ENCODE data around the gene LRRC38.

The LRRC38 gene

DNA sequence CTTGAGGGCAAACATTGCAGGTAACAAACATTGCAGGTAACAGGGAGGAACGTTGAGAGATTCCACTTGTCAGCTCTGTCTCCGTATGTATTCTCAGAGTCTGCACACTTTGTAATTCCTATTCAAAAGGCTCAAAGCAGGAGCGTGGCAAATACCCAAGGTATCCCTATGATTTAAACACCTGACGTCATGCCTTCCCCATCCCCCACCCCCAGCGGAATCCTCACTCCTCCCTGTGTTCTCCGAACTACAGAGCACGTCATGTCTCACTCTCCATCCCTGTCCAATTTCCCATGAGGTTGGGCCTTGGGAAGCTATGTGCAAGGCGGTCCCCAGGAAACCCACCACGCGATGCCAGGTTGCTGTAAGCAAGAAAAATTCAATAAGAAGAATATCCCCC lies 2.8 kb upstream of the LRRC38 start:
- no peak for DNase-seq

DNA sequence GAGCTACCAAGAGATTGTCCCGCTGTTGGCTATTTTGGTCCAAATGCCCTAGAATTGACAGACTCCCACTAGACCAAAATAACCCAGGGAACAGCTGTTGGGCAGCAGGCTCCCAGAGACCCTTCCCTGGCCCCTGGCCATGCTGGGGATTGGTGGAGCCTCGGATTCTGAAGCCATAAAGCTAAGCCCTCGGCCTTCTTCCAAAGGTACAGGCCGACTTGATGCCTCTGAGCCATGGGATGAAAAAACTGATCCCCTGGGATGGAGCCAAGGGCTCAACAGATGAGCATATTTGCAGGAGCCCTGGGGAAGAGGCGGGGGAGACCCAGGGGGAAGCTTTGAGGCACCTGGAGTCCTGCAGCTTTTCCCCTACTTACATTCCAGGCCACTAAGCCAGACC lies 1.0 kb upstream of the LRRC38 start:
- no peak for DNase-seq

DNA sequence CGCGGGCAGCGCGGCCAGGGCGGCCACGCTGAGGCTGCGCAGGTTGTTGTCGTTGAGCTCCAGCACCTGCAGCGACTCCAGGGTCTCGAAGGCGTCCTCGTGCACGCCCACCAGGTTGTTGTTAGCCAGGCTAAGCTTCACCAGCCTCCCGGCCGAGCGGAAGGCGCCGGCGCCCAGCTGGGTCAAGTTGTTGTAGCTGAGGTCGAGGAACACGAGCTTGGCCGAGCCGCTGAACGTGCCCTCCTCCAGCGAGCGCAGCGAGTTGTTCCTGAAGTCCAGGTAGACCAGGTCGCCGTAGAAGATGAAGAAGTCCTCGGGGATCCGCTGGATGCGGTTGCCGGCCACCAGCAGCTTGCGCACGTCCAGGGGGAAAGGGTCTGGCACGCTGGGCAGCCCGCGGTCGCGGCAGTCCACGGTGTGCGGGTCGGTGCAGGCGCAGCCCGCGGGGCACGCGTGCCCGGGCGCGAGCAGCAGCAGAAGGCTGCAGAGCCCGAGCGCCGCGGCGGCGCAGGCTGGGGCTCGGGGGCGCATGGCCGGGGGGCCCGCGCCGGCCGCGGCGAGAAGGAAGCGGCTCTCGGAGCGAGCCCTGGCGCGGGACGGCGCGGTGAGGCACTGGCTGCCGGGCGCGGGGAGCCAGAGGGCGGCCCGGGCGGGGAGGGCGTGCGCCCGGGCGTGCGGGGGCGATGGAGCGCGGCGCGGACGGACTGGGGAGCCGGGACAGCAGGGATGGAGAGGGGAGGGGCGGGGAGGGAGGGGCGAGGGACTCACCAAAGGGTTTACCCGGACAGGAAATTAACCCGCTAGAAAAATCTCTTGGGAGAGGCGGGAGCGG lies 524 bp downstream of the LRRC38 start:
- no peak for DNase-seq

DNA sequence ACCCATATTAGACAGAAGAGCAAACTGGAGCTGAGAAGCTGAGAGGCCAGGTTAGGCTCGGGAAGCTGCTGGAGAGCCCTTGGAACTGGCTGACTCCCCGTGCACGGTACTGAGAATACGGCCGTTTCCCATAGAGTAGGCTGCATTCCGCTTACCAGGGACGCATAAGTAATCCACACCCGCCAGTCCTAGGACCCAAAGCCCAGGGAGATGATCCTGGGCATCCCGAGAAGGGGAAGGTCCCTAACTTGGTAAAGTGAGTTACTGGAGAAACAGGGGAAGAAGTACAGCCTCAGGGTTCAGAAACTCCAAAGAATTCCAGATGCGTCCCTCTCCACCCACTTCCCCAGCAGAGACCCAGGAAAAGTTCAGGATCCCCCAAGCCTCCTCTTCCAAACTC lies 1.3 kb downstream of the LRRC38 start:
- no peak for DNase-seq

DNA sequence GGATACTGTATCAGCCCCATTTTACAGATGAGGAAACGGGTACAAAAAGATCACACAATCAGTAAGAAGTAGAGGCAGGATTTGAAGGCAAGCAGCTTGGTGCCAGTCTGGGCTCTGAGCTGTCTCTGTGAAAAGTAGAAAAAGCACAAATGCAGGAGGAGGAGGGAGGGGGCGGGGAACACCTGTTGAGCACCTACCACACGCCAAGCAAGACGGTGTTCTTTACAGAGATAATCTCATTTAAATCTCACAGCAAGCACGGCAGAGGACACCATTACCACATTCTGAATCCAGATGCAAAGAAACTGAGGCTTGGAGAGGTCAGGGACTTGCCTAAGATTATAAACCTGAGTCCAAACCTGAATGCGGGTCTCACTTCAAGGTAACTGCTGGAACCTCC lies 3.3 kb downstream of the LRRC38 start:
- no peak for DNase-seq

DNA sequence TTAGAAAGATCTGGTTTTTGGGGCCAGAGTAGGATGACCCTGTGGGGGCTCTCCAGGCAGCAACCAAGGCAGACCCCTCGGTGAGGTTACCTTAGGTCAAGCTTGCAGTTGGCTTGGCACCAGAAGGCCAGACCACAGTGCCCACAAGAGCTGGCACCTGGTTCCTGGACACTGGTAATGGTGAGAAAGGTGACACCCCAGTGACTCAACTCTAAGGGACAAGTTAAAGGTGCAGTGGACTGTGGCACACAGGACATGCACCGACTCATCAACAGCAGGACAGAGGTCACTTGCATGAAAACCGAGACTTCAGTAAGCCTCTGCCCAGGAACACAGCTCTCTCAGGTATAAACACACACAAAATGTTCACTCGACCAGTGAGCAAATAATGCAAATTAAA lies 6.7 kb downstream of the LRRC38 start:
- DNase-seq = no peak

DNA sequence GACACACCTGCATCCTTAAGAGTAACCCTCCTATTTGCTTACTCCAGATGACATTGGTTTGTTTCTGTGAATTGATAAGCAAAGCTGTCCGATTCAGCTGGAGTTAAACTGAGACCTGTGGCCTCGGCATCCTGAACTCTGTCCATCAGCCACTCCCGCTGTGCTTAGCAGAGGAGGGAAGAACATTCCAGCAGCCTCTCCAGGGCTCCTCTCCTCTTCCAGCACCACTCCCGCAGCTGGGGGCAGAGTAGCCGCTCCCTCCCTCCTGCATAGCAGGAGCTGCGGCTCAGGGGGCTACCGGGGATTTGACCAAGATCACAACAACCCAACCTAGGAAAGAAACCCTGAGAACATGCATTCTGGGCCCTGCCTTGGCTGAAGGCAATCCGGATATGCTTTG lies 8.8 kb downstream of the LRRC38 start:
- DNase-seq = no peak

DNA sequence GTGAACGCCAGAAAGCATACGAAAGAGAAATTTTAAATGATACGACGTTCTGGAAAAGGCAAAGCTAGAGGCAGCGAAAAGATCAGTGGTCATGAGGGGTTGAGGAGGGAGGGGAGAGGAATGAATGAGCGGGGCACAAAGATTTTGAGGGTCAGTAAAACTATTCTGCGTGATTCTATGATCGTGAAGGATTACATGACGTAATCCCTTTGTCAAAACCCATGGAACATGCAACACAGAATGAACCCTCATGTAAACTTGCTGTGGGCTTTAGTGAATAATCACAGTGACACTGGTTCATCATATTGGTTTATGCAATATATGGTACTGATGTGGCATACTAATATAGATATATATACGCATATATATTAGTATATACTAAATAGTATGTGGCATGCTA lies 13.0 kb downstream of the LRRC38 start:
- no peak for DNase-seq

DNA sequence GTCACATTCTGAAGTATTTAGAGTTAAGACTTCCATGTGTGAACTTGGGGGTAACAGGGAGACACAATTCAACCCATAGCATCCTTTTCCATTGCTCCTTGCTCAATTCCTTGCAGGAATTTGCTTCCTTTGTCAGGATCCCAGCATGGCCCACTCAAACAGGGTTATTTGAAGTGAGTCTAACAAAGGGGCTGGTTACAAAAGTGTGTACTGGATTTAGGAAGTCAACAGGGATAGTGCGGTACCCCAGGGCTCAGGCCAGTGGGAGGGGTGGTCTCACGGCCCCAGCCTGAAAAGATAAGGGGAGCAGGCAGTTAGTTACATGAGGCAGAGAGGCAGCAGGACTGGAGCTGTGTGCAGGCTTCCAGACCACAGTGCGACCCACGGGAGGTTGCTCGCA lies 14.4 kb downstream of the LRRC38 start:
- no peak for DNase-seq

DNA sequence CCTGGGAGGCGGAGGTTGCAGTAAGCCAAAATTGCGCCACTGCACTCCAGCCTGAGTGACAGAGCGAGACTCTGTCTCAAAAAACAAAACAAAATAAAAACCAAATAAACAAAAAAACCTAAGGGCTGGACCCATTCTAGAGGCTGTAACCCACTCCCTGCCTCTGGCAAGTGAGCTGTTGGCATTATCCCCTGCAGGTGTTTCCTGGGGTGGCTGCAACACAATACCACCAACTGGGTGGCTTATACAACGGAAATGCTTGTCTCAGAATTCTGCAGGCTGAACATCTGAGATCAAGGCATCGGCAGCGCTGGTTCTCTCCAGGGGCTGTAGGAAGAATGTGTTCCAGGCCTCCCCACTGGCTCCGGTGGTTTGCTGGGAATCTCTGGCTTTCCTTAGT lies 15.2 kb downstream of the LRRC38 start:
- DNase-seq = no peak

DNA sequence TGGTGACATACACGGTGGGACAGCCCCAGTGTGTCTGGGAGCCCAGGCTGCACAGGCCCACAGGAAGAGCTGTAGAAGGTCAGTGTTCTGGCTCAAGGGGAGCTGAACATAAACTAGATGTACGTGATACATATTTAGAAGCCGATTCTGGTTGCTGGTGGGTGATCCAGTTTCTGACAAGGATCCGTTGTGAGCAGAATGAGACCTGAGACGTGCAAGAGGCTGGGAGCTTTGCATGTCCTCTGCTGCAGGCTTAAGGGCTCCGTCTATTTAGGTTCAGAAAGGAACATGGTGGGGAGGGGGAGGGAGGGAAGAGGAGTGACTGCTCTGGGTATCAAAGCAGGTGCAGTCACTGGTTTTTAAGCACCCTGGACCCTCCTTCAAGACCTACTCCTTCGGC lies 18.6 kb downstream of the LRRC38 start:
- DNase-seq = no peak

DNA sequence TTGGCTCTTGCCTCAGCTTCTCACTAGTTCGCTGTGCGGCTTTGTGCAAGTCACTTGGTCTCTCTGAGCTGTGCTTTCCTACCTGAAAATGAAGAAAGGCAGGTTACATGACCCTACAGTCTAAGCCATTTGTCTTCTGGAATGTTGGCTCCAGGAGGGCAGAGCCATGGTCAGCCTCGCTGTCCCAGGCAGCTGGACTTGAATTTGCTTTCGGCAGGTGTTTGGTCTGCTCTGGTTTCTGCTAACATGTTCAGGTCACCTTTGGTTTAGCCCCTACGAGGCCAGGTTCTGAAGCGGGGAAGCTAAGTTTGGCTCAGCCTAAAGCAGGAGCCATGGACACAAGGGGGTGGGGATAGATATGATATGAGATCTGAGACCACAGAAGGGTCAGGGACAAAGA lies 19.1 kb downstream of the LRRC38 start:
- no peak for DNase-seq

DNA sequence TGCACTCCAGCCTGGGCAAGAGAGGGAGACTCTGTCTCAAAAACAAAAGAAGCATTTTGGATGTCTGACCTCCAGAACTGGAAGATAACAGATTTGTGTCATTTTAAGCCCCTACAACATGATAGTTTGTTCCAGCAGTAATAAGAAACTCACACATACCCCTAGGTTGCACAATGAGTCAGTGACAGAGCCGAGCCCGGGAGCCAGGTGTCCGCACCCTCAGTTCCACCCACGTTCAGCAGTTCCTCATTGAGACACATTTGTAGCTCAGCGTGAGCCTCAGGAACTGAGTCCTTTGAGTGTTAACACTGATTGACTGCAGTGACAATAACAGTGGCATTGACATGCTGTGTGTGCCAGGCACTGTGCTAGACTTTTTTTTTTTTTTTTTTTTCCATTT lies 19.8 kb downstream of the LRRC38 start:
- no peak for DNase-seq

DNA sequence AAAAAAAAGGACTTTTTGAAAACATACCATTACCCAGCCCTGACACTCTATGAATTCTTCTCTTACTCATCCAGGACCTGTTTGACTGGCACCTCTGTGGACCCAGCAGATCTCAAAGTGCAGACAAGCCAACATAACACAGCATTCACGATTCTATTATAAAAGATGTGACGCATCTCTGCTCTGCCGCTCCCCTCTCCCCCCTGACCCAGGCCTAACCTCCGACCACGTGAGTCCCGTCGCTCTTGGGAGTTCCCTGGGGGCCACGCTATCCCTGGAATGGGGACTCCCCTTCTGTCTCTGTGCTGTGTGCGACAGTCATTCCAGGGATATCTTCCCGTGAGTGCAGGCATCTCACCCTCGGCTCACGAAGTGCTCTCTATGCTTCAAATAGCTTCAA lies 21.1 kb downstream of the LRRC38 start:
- no peak for DNase-seq

DNA sequence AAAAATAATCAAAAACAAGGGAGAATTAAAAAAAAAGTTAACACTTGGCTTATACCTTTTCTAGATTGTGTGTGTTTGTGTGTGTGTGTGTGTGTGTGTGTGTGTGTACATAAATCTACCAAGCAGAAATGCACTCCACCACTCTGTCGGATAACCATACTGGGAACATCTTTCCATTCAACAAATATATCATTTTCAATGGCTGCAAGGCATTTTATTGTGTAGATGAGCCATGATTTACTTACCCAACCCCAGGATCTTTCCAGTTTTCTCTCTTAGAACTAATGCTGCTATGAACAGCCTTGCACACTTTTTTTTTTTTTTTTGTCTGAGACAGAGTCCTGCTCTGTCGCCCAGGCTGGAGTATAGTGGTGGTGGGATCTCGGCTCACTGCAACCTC lies 25.8 kb downstream of the LRRC38 start:
- no peak for DNase-seq

DNA sequence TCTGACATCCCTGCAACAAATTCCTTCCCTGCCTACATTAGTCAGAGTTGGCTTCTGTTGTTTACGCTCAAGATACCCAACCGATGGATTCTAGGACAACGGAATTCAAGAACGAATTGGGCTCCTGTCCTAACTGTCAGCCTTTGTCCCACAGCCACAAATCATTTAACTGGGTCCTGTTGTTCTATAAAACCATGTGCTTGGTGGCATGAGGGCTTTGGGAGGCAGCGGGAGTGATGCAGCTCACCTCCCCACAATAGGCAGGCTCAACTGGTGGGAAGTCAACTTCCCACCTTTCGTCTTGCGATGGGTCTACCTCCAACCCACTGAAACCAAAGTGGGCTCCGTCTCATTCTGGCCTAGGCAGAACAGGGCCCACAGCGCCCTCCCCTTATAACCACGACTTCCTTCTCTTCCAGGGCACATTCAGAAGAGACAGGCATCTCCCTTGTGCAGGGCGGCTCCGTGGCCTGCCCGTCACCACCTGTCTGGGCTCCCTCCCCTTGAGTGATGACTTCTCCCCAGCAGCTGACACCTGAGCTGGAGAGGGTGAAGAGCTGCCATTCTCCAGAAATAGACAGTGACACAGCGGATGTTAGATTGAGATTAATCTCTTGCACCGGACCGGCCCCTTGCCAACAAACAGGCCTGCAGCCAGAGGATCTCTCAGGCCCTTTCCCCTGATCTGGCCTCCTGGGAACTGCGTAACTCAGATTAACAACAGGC lies 26.5 kb downstream of the LRRC38 start:
- DNase-seq = no peak

DNA sequence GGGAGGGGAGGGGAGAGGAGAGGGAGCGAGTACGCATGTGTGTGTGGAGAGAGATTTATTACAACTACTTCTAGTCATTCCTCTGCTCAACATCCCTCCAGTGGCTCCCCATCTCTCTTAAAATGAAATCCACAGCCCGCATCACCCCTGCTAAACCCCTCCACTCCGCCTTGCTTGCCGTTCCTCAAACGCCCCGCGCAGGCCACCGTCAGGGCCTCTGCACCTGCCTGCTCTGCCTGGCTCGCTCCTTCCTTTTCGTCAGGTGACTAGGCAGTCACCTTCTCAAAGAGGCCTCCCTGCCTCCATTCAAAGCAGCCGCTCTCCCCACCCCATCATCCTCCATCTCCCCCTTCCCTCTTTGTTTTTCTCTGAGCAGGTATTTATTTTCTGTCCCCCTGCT lies 29.9 kb downstream of the LRRC38 start:
- no peak for DNase-seq

DNA sequence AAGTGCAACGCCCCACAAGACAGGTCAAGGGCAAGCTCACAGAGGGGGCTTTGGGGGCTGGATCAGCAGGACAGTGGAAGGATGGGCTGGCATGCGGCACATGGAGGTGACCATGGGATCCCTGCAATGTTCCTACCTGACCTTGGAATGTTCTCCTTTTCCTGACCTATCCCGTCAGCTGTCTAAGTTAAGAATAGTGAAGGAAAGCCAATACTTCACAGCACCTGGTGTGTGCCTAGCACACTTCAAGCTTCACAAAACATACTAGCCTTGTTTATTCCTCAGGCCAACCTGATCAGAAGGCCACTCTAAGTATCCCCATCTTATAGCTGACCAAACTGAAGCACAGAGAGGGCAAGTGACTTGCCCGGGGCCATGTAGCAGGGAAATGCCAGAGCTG lies 31.2 kb downstream of the LRRC38 start:
- DNase-seq = no peak

DNA sequence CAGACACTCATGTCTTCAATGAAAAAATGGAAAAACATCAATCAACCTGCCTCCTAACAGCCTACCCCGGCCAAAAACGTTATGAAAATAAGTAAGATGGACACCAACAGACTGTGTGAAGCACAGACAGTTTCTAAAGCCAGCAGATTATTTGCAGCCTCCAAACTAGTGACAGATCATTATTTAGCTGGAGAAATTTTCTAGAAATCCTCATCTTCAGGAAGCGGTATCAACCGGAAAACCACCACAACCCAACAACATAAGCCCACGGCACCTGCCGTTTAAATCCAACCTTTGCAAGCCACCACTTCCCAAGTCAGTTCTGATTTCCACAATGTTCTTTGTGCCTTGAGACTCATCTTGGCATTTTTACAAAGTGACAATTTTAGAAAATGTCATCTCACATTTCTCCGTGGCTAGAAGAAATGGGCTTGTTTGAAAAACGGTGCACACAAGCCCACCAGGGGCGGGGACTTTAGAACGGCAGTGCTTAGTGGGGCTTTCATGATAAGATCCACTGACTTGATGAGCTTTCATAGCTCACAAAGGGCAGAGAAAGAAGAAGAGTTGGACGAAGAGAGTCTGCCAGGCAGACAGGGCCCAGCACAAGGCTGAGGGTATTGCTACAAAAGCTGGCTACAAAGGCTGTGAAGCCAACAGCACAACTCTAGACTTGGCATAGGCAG lies 34.5 kb downstream of the LRRC38 start:
- DNase-seq = no peak

DNA sequence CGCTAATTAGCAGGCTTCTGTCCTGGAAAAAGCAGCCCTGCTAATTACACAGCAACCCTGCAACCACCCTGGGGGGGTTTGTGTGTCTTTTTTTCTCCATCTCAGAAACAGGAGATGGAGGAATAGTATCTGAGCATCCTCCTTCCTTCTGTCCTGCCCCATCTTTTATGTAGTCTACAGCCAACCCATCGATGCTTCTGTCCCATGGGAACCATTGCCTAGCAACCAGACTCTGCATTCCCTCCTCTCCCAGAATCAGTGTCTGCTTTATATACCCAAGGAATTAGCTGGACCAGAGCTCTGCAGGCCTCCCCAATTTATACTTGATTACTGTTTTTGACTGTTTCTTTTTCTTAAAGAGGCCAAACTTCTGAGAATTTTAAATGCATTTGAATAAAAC lies 35.1 kb downstream of the LRRC38 start:
- DNase-seq = no peak

DNA sequence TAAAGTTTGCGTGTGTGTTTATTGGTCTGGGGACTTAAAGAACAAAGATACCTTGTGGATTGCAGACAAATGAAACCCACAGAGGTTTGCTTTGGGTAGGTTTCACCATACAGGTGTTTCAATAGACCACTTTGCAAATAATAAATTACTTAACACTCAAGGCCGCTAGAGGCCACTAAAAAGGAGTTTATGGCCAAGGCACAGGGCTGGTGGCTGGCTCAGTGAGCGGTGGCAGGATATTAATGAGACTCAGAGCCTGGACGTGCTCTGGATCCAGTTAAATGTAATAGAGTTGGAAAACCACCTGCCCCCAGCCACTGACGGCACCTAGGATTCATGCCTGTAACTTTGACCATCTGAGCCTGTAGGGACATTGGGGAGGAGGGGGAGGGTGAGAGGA lies 44.5 kb downstream of the LRRC38 start:
- DNase-seq = no peak

DNA sequence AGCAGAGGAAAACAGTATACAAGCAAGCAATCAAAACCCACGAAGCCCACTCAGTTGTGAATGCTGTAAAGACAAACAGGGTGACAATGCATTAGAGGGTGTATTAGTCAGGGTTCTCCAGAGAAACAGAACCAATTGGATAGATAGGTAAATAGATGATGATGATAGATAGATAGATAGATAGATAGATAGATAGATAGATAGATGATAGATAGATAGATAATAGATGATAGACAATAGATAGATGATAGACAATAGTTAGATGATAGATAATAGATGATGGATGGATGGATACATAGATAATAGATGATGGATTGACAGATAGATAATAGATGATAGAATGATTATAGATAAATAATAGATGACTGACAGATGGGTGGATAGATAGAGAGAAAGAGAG lies 48.3 kb downstream of the LRRC38 start:
- DNase-seq = no peak

DNA sequence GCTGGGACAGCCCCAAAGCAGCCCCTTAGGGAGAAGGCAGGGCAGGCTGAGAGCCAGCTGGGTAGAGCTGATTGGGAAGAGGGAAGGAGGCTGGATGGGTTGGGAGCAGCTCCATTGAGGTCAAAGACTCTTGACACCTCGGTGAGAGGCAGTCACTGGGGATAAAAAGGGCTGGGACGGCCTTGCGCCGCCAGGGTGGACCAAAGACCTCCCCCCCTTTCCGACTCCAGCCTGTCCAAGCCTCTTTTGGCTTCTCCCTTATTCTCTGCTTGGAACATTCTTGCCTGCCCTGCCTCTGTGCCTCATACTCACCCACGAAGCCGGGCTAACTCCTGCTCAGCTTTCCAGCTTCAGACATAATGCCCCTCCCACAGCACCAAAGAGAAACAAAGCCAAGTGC lies 51.1 kb downstream of the LRRC38 start:
- no peak for DNase-seq

DNA sequence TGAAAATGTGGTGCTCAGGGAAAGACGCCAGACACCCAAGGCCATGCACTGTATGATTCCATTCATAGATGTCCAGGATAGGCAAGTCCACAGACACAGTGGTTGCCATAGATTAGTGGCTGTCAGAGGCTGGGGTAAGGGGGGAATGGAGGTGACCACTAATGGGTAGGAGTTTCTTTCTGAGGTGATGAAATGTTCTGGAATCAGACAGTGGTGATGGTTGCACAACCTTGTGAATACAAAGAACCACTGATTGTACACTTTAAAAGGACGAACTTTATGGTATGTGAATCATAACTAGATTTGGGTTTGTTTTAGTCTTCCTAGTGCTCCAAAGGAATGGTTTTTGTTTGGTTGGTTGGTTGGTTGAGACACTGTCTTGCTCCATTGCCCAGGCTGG lies 51.8 kb downstream of the LRRC38 start:
- no peak for DNase-seq
